HepG2 (cell line): ENCODE results near the gene KRT17. TPM values are rescaled to one million over a fixed set of nuclear protein-coding genes. Genes with fewer than 3 reads are reported as not detected.
A peak's percentile ranks its signal among the peaks of the same experiment; 100 is the strongest.

ENCODE experiments used
- AFF4 ChIP-seq: sonication (generic); formaldehyde crosslinking; IDR thresholded peaks from 2 replicates; pipeline ENCODE4 v1.4.0; 2020; ENCODE audit warnings: missing genetic modification reagents
- ARNT2 ChIP-seq: sonication (generic); formaldehyde crosslinking; IDR thresholded peaks from 2 replicates; pipeline ENCODE4 v1.8.0; 2022; ENCODE audit warnings: mild to moderate bottlenecking, low read depth, missing genetic modification reagents, moderate library complexity
- HMGA1 ChIP-seq: sonication (generic); formaldehyde crosslinking; conservative IDR thresholded peaks from 2 replicates; pipeline ENCODE4 v1.4.0; 2020; ENCODE audit warnings: missing genetic modification reagents
- IRX3 ChIP-seq: sonication (generic); formaldehyde crosslinking; IDR thresholded peaks from 2 replicates; pipeline ENCODE4 v1.8.1; 2023; ENCODE audit warnings: mild to moderate bottlenecking, low read depth, missing genetic modification reagents, borderline replicate concordance
- KDM1A ChIP-seq: IDR thresholded peaks from 2 replicates; pipeline ENCODE4 v1.6.1; 2016; ENCODE audit warnings: missing compliant biosample characterization
- KLF11 ChIP-seq: IDR thresholded peaks from 2 replicates; pipeline ENCODE4 v1.6.1; 2016; ENCODE audit warnings: missing compliant biosample characterization
- MEIS1 ChIP-seq: sonication (generic); formaldehyde crosslinking; IDR thresholded peaks from 2 replicates; pipeline ENCODE4 v1.9.0; 2021; ENCODE audit warnings: mild to moderate bottlenecking, missing genetic modification reagents, moderate library complexity, borderline replicate concordance
- NFYC ChIP-seq: IDR thresholded peaks from 2 replicates; pipeline ENCODE4 v1.6.1; 2016; ENCODE audit warnings: missing genetic modification reagents, missing compliant biosample characterization
- PATZ1 ChIP-seq: sonication (generic); formaldehyde crosslinking; IDR thresholded peaks from 2 replicates; pipeline ENCODE4 v1.4.0; 2020; ENCODE audit warnings: missing genetic modification reagents
- PAX8 ChIP-seq: sonication (generic); formaldehyde crosslinking; IDR thresholded peaks from 2 replicates; pipeline ENCODE4 v1.8.0; 2022; ENCODE audit warnings: mild to moderate bottlenecking, missing genetic modification reagents, borderline replicate concordance
- PHF20 ChIP-seq: sonication (generic); formaldehyde crosslinking; IDR thresholded peaks from 2 replicates; pipeline ENCODE4 v1.5.0; 2020; ENCODE audit warnings: mild to moderate bottlenecking, missing genetic modification reagents
- POLR2AphosphoS5 ChIP-seq: IDR thresholded peaks from 2 replicates; pipeline ENCODE4 v1.6.1; 2012; ENCODE audit warnings: low read depth, low read length
- RXRA ChIP-seq: sonication (generic); formaldehyde crosslinking; IDR thresholded peaks from 2 replicates; pipeline ENCODE4 v1.5.1; 2020; ENCODE audit warnings: missing genetic modification reagents
- SCMH1 ChIP-seq: sonication (generic); formaldehyde crosslinking; IDR thresholded peaks from 2 replicates; pipeline ENCODE4 v1.9.0; 2021; ENCODE audit warnings: missing genetic modification reagents, mild to moderate bottlenecking, borderline replicate concordance
- SNAPC2 ChIP-seq: sonication (generic); formaldehyde crosslinking; IDR thresholded peaks from 2 replicates; pipeline ENCODE4 v1.8.1; 2022; ENCODE audit warnings: mild to moderate bottlenecking, missing genetic modification reagents
- ZNF24 ChIP-seq: fragments of 450-650 bp; IDR thresholded peaks from 2 replicates; pipeline ENCODE4 v1.6.1; 2017; ENCODE audit warnings: antibody characterized with exemption, mild to moderate bottlenecking
- ZNF335 ChIP-seq: sonication (generic); formaldehyde crosslinking; IDR thresholded peaks from 2 replicates; pipeline ENCODE4 v1.4.0; 2020; ENCODE audit warnings: missing genetic modification reagents
- ZNF337 ChIP-seq: sonication (generic); formaldehyde crosslinking; IDR thresholded peaks from 2 replicates; pipeline ENCODE4 v1.5.1; 2020; ENCODE audit warnings: missing genetic modification reagents, low read depth, mild to moderate bottlenecking, borderline replicate concordance
- ZNF441 ChIP-seq: sonication (generic); formaldehyde crosslinking; IDR thresholded peaks from 2 replicates; pipeline ENCODE4 v1.7.0; 2021; ENCODE audit warnings: missing genetic modification reagents, borderline replicate concordance
- ZNF496 ChIP-seq: sonication (generic); formaldehyde crosslinking; IDR thresholded peaks from 2 replicates; pipeline ENCODE4 v1.8.1; 2023; ENCODE audit warnings: mild to moderate bottlenecking, moderate library complexity, missing genetic modification reagents; ENCODE audit not compliant: insufficient replicate concordance
- ZNF605 ChIP-seq: sonication (generic); formaldehyde crosslinking; IDR thresholded peaks from 2 replicates; pipeline ENCODE4 v1.8.0; 2022; ENCODE audit warnings: mild to moderate bottlenecking, missing genetic modification reagents
- ZNF740 ChIP-seq: sonication (generic); formaldehyde crosslinking; IDR thresholded peaks from 2 replicates; pipeline ENCODE4 v1.4.0; 2020; ENCODE audit warnings: missing genetic modification reagents
- polyA plus RNA-seq, 8 experiments: library from polyadenylated mRNA; depleted of rRNA in 3 of 8; stranded (reverse) in 7 of 8; unstranded in 1 of 8; fragments of >200 nt; fragmentation: Illumina TruSeq in 4 of 8; extraction: Trizol in 4 of 8; gene quantifications; 2 replicates each; pipeline versions ENCODE4 v1.2.1 to v1.2.3, GENCODE V29; 2011 to 2016; ENCODE audit warnings: low read depth in 4 of 8, missing spikeins in 1 of 8, mixed read lengths in 1 of 8; ENCODE audit not compliant: insufficient read depth in 1 of 8
- total RNA-seq, 5 experiments: library from RNA; depleted of rRNA; stranded (reverse); fragments of >200 nt; fragmentation: Illumina TruSeq; extraction: Trizol; gene quantifications; 2 replicates each; pipeline ENCODE4 v1.2.3, GENCODE V29; 2016; ENCODE audit warnings: low read depth in 1 of 5
- TF ChIP-seq, protein P1 (sequence below): sonication (generic); formaldehyde crosslinking; IDR thresholded peaks from 2 replicates; pipeline ENCODE4 v1.5.1; 2020; ENCODE audit warnings: missing genetic modification reagents, mild to moderate bottlenecking, borderline replicate concordance

The KRT17 gene
- total and polyA plus RNA-seq, 2 of the 13 experiments (the other 11 are each of a cell fraction or from before 2014, with no cell fraction given) = 0.38 to 0.82 TPM

DNA sequence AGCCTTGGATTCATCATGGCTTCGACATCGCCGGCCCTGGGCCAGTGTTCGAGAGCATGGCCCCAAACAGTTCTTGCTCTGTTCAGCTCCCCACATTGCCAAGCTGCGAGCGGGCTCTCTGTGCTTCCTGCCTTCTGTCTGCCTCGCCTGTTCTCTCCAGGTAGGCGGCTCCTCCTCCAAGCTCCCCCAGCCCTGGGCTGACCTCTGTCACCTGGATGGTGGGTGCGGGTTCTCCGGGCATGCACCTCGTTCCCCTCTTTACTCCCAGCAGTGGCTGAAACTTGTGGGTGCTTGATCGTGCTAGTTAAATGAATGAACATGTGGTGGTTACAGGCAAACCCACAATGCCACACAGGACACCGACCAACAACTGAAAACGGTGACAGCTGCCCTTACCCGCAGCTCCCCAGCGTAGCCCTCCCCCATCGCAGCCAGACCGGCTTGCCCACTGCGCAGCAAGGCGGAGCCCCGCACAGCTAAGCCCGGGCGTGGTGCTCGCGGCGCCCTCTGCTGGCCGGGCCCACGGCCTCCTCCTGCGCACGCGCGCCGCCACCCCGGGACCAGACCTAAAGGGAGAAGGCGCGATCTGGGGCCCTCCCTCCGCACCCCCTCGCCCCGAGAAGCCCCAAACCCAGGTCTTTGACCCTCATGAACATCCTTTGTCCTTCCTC lies 41.3 kb upstream of the KRT17 start (continued):
- TF ChIP-seq PATZ1 (CRISPR knock-in tag) = peak; percentile 77
- TF ChIP-seq PHF20 (CRISPR knock-in tag) = no peak; the same call in 1 of the 2 replicates
- no peak for TF ChIP-seq ZNF496 (CRISPR knock-in tag)
- TF ChIP-seq ZNF335 (CRISPR knock-in tag) = 0 out of 2 replicates have a peak, but pooled peaks have one; percentile 23
- no peak for TF ChIP-seq AFF4 (CRISPR knock-in tag)
- 0 out of 2 replicates have a peak, but pooled peaks have one; percentile 41 for TF ChIP-seq ZNF24
- TF ChIP-seq HMGA1 (CRISPR knock-in tag) = no peak
- no peak for TF ChIP-seq KDM1A
- TF ChIP-seq SCMH1 (CRISPR knock-in tag) = no peak
- no peak for TF ChIP-seq ZNF337
- peak; percentile 53 for TF ChIP-seq POLR2AphosphoS5
- TF ChIP-seq MEIS1 (CRISPR knock-in tag) = no peak
- 0 out of 2 replicates have a peak, but pooled peaks have one; percentile 56 for TF ChIP-seq SNAPC2
- TF ChIP-seq PAX8 (CRISPR knock-in tag) = no peak
- TF ChIP-seq ZNF740 (CRISPR knock-in tag) = peak; percentile 25
- TF ChIP-seq ZNF605 (CRISPR knock-in tag) = no peak; the same call in 1 of the 2 replicates
- TF ChIP-seq, protein P1, sequence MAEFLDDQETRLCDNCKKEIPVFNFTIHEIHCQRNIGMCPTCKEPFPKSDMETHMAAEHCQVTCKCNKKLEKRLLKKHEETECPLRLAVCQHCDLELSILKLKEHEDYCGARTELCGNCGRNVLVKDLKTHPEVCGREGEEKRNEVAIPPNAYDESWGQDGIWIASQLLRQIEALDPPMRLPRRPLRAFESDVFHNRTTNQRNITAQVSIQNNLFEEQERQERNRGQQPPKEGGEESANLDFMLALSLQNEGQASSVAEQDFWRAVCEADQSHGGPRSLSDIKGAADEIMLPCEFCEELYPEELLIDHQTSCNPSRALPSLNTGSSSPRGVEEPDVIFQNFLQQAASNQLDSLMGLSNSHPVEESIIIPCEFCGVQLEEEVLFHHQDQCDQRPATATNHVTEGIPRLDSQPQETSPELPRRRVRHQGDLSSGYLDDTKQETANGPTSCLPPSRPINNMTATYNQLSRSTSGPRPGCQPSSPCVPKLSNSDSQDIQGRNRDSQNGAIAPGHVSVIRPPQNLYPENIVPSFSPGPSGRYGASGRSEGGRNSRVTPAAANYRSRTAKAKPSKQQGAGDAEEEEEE (CRISPR knock-in tag) = 0 out of 2 replicates have a peak, but pooled peaks have one; percentile 89
- TF ChIP-seq RXRA (CRISPR knock-in tag) = peak; percentile 74; the same call in 1 of the 2 replicates
- TF ChIP-seq IRX3 (CRISPR knock-in tag) = no peak
- TF ChIP-seq ZNF441 (CRISPR knock-in tag) = peak; percentile 33; the same call in 1 of the 2 replicates
- TF ChIP-seq NFYC (CRISPR knock-in tag) = no peak
- peak; percentile 27 for TF ChIP-seq ARNT2 (CRISPR knock-in tag)
- TF ChIP-seq KLF11 = peak; percentile 66
